ENCODE results near the gene ADAMTSL3. TPM values are rescaled to one million over a fixed set of nuclear protein-coding genes. Genes with fewer than 3 reads are reported as not detected.

The ADAMTSL3 gene
- total RNA-seq, 1 experiment from 2014 or later = 1.8 TPM

DNA sequence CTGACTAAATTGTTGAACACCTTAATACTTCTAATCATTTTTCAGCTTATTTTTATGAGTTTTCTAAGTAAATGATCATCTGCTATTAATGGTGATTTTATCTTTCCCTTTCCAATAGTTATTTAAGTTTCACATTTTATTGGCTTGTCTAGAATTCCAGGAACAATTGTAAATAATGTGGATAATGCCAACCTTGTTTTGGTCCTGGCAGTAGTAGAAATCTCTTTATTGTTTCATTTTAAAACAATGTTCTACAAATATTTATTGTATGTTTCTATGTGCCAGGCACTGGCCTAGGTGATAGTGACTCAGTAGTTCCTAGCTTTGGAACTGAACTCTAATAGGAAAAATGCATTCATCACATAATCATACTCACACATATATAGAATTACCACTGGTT lies 264.1 kb downstream of the ADAMTSL3 start (continued):
- TF ChIP-seq, protein P1, sequence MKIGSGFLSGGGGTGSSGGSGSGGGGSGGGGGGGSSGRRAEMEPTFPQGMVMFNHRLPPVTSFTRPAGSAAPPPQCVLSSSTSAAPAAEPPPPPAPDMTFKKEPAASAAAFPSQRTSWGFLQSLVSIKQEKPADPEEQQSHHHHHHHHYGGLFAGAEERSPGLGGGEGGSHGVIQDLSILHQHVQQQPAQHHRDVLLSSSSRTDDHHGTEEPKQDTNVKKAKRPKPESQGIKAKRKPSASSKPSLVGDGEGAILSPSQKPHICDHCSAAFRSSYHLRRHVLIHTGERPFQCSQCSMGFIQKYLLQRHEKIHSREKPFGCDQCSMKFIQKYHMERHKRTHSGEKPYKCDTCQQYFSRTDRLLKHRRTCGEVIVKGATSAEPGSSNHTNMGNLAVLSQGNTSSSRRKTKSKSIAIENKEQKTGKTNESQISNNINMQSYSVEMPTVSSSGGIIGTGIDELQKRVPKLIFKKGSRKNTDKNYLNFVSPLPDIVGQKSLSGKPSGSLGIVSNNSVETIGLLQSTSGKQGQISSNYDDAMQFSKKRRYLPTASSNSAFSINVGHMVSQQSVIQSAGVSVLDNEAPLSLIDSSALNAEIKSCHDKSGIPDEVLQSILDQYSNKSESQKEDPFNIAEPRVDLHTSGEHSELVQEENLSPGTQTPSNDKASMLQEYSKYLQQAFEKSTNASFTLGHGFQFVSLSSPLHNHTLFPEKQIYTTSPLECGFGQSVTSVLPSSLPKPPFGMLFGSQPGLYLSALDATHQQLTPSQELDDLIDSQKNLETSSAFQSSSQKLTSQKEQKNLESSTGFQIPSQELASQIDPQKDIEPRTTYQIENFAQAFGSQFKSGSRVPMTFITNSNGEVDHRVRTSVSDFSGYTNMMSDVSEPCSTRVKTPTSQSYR (CRISPR knock-in tag; IDR thresholded peaks at IDR 0.05) = no peak

DNA sequence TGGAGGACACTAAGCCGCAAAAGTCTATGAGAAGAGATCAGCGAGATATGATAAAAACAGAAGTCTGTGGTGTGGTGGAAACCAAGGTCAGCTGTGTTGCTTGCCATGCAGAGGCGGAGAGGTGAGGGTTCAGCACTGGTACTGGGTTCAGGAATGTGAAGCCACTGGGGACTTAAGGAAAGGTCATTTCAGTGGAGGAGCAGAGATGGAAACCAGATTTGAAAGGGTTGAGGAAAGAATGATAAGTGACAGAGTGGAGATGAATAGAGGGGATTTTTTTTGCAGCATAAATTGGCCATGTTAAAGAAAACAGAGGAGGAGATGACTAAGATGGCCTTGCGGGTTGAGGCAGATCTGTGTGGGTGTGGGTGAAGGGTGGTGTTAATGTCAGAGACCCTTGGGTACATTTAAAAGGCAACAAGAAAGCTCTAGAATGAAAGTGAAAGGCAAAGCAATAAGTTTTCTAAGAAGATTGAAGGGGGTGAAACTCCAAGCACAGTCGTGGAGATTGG lies 265.5 kb downstream of the ADAMTSL3 start:
- DNase-seq (ENCODE audit: low spot score) = no peak
- no peaks in the 10 kb centered on the region for H3K36me3 Mint-ChIP-seq
- H3K27me3 Mint-ChIP-seq (ENCODE audit: low read depth) = no peaks in the 10 kb centered on the region
- peaks cover 18% of the 10 kb centered on the region for H3K4me1 Mint-ChIP-seq
- CTCF ChIA-PET = no interaction called here
- H3K9me3 Mint-ChIP-seq = peaks cover 8% of the 10 kb centered on the region
- no peak for TF ChIP-seq TEAD4 (CRISPR knock-in tag; IDR thresholded peaks at IDR 0.05)
- TF ChIP-seq, protein P2, sequence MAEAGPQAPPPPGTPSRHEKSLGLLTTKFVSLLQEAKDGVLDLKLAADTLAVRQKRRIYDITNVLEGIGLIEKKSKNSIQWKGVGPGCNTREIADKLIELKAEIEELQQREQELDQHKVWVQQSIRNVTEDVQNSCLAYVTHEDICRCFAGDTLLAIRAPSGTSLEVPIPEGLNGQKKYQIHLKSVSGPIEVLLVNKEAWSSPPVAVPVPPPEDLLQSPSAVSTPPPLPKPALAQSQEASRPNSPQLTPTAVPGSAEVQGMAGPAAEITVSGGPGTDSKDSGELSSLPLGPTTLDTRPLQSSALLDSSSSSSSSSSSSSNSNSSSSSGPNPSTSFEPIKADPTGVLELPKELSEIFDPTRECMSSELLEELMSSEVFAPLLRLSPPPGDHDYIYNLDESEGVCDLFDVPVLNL (CRISPR knock-in tag; IDR thresholded peaks at IDR 0.05; ENCODE audit: borderline replicate concordance, low read depth) = no peak
- TF ChIP-seq OVOL2 (CRISPR knock-in tag; IDR thresholded peaks at IDR 0.05; ENCODE audit: borderline replicate concordance) = no peak
- TF ChIP-seq, protein P3, sequence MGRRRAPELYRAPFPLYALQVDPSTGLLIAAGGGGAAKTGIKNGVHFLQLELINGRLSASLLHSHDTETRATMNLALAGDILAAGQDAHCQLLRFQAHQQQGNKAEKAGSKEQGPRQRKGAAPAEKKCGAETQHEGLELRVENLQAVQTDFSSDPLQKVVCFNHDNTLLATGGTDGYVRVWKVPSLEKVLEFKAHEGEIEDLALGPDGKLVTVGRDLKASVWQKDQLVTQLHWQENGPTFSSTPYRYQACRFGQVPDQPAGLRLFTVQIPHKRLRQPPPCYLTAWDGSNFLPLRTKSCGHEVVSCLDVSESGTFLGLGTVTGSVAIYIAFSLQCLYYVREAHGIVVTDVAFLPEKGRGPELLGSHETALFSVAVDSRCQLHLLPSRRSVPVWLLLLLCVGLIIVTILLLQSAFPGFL (CRISPR knock-in tag; IDR thresholded peaks at IDR 0.05; ENCODE audit: borderline replicate concordance) = no peak
- TF ChIP-seq, protein P4, sequence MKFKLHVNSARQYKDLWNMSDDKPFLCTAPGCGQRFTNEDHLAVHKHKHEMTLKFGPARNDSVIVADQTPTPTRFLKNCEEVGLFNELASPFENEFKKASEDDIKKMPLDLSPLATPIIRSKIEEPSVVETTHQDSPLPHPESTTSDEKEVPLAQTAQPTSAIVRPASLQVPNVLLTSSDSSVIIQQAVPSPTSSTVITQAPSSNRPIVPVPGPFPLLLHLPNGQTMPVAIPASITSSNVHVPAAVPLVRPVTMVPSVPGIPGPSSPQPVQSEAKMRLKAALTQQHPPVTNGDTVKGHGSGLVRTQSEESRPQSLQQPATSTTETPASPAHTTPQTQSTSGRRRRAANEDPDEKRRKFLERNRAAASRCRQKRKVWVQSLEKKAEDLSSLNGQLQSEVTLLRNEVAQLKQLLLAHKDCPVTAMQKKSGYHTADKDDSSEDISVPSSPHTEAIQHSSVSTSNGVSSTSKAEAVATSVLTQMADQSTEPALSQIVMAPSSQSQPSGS (CRISPR knock-in tag; IDR thresholded peaks at IDR 0.05; ENCODE audit: borderline replicate concordance, low read depth) = no peak
- no peak for TF ChIP-seq ZNF396 (CRISPR knock-in tag; IDR thresholded peaks at IDR 0.05; ENCODE audit: borderline replicate concordance)
- TF ChIP-seq, protein P5, sequence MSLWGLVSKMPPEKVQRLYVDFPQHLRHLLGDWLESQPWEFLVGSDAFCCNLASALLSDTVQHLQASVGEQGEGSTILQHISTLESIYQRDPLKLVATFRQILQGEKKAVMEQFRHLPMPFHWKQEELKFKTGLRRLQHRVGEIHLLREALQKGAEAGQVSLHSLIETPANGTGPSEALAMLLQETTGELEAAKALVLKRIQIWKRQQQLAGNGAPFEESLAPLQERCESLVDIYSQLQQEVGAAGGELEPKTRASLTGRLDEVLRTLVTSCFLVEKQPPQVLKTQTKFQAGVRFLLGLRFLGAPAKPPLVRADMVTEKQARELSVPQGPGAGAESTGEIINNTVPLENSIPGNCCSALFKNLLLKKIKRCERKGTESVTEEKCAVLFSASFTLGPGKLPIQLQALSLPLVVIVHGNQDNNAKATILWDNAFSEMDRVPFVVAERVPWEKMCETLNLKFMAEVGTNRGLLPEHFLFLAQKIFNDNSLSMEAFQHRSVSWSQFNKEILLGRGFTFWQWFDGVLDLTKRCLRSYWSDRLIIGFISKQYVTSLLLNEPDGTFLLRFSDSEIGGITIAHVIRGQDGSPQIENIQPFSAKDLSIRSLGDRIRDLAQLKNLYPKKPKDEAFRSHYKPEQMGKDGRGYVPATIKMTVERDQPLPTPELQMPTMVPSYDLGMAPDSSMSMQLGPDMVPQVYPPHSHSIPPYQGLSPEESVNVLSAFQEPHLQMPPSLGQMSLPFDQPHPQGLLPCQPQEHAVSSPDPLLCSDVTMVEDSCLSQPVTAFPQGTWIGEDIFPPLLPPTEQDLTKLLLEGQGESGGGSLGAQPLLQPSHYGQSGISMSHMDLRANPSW (CRISPR knock-in tag; conservative IDR thresholded peaks at IDR 0.05; ENCODE audit: low read depth) = no peak
- no peak for TF ChIP-seq ZNF219 (CRISPR knock-in tag; IDR thresholded peaks at IDR 0.05; ENCODE audit: borderline replicate concordance)
- no peak for TF ChIP-seq FOXJ3 (CRISPR knock-in tag; IDR thresholded peaks at IDR 0.05; ENCODE audit: borderline replicate concordance)
- no peak for TF ChIP-seq GTF2I (CRISPR knock-in tag; conservative IDR thresholded peaks at IDR 0.05)
- TF ChIP-seq ZBTB21 (CRISPR knock-in tag; IDR thresholded peaks at IDR 0.05; ENCODE audit: borderline replicate concordance) = no peak
- no peak for TF ChIP-seq FOXK1 (CRISPR knock-in tag; IDR thresholded peaks at IDR 0.05)
- no peak for TF ChIP-seq HMGA2 (CRISPR knock-in tag; IDR thresholded peaks at IDR 0.05)
- H3K4me3 Mint-ChIP-seq = no peak overlapping the region
- no peak for ATAC-seq
- POLR2A ChIA-PET = no interaction called here
- no peak overlapping the region for H3K27ac Mint-ChIP-seq
